HEK293T (cell line): ENCODE results near the gene TMPRSS7.

Experiments used
- ARNT ChIP-seq: fragments of 450-650 bp; IDR thresholded peaks from 2 replicates; pipeline ENCODE4 v1.6.1; 2017; ENCODE audit warnings: mild to moderate bottlenecking
- BHLHE40 ChIP-seq: fragments of 450-650 bp; IDR thresholded peaks from 2 replicates; pipeline ENCODE4 v1.6.1; 2016; ENCODE audit warnings: mild to moderate bottlenecking, moderate library complexity, borderline replicate concordance
- ELF4 ChIP-seq: fragments of 450-650 bp; IDR thresholded peaks from 2 replicates; pipeline ENCODE4 v1.6.1; 2017; ENCODE audit warnings: antibody characterized with exemption
- FOXA1 ChIP-seq: fragments of 450-650 bp; IDR thresholded peaks from 2 replicates; pipeline ENCODE4 v1.6.1; 2016; ENCODE audit warnings: mild to moderate bottlenecking
- FOXK2 ChIP-seq: fragments of 450-650 bp; IDR thresholded peaks from 2 replicates; pipeline ENCODE4 v1.6.1; 2016; ENCODE audit warnings: mild to moderate bottlenecking
- FOXM1 ChIP-seq: fragments of 450-650 bp; IDR thresholded peaks from 2 replicates; pipeline ENCODE4 v1.6.1; 2017; ENCODE audit warnings: mild to moderate bottlenecking, borderline replicate concordance
- HDGF ChIP-seq: fragments of 450-650 bp; IDR thresholded peaks from 2 replicates; pipeline ENCODE4 v1.6.1; 2017; ENCODE audit warnings: antibody characterized with exemption, borderline replicate concordance
- L3MBTL2 ChIP-seq: fragments of 450-650 bp; conservative IDR thresholded peaks from 2 replicates; pipeline ENCODE4 v1.6.1; 2016; ENCODE audit warnings: mild to moderate bottlenecking
- LEF1 ChIP-seq: fragments of 450-650 bp; IDR thresholded peaks from 2 replicates; pipeline ENCODE4 v1.6.1; 2017; ENCODE audit warnings: mild to moderate bottlenecking, borderline replicate concordance
- NFRKB ChIP-seq: fragments of 450-650 bp; IDR thresholded peaks from 2 replicates; pipeline ENCODE4 v1.6.1; 2016; ENCODE audit warnings: mild to moderate bottlenecking, moderate library complexity
- PKNOX1 ChIP-seq: fragments of 450-650 bp; IDR thresholded peaks from 2 replicates; pipeline ENCODE4 v1.6.1; 2016
- SP1 ChIP-seq: fragments of 450-650 bp; IDR thresholded peaks from 2 replicates; pipeline ENCODE4 v1.6.1; 2017
- TARDBP ChIP-seq: fragments of 450-650 bp; IDR thresholded peaks from 2 replicates; pipeline ENCODE4 v1.6.1; 2016
- ZNF384 ChIP-seq: fragments of 450-650 bp; IDR thresholded peaks from 2 replicates; pipeline ENCODE4 v1.6.1; 2016

GRCh38 chr3:112017091-112017490 is 17.4 kb upstream of the TMPRSS7 start:
- TF ChIP-seq ZNF384: no peak
- TF ChIP-seq FOXA1: no peak
- TF ChIP-seq ELF4: no peak
- TF ChIP-seq FOXM1: no peak
- TF ChIP-seq ARNT: no peak
- TF ChIP-seq TARDBP: no peak
- no peak for TF ChIP-seq HDGF
- no peak for TF ChIP-seq L3MBTL2
- TF ChIP-seq NFRKB: no peak
- TF ChIP-seq LEF1: no peak
- no peak for TF ChIP-seq PKNOX1
- TF ChIP-seq FOXK2: no peak
- TF ChIP-seq BHLHE40: no peak
- no peak for TF ChIP-seq SP1
